Stimulated activated CD8-positive, alpha-beta memory T cell treated with anti-CD3 and anti-CD28 coated beads, Interleukin-12 subunit alpha, Interleukin-12 subunit beta, amount 100 ng/mL, for 24 hours (primary cell): ENCODE data around the gene CCN5.
"Not testable (repeated sequence)": the region's sequence is repeated elsewhere in the genome, so short reads cannot be mapped to it uniquely, and the experiment has no call there.

Experiments
- DNase-seq: peaks from one replicate; pipeline ENCODE4 v3.0.0-alpha.2; 2020; ENCODE audit errors: extremely low read depth

Gene CCN5

DNA sequence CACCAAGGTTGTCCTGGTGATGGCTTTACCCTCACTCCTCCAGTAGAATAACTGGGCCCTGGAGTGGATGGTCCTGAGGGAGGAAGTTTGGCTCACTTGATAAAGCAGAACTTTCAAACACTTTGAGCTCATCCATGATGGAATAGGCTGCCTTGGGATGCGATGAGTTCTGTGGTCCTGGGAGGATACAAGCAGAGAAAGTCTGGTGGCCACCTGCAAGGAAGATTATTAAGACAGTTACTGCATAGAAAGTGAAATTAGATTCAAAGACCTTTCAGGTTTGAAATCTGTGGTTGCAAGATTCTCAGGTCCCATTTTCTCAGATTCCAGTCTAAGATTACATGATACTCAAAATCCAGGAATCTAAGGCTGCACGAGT lies 19.9 kb upstream of the CCN5 start:
- no peak for DNase-seq

DNA sequence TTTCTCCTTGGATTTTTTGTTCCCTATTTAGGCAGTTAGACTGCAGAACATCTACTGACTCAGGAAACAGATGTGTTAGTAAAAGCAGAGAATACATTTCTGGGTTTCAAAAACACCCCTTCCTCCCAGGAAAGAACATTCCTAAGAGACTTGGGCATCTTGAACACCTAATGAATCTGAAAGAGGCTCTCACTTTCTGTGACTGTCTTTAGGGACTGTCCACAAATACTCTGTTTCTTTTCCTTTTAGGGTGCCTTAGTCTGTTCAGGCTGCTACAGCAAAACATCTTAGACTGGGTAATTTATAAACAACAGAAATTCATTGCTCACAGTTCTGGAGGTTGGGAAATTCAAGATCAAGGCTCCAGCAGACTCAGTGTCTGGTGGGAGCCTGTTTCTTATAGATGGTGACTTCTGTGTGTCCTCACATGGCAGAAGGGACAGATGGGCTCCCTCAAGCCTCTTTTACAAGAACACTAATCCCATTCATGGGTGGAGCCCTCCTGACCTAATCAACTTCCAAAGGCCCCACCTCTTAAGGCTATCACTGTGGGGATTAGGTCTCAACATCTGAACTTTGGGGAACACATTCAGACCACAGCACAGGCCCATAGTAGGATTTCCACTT lies 19.4 kb upstream of the CCN5 start:
- DNase-seq: no peak

DNA sequence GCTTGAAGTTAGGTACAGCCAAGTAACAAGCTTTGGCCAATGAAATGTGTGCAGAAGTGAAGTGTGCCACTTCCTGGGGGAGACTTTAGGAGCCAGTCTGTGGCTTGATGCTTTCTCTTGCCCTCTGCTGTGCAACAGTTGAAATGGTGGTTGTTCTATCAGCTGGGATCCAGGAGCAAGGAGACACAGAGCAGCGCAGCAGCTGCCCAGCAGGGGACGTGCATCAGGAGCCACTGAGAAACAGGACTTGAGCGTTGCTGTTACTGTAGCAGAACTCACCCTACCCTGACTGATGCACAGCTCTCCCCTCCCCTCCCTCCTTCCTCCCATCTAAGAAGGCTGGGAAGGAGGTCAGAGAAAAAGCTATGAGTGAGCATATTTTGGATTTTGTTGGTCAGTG lies 18.9 kb upstream of the CCN5 start:
- no peak for DNase-seq

GRCh38 chr20:44697041-44697440 lies 18.1 kb upstream of the CCN5 start:
- not testable (repeated sequence) for DNase-seq

GRCh38 chr20:44698351-44698750 lies 16.8 kb upstream of the CCN5 start:
- DNase-seq: no peak

- DNase-seq: no peak
Measured at GRCh38 chr20:44700306-44700705, 14.9 kb upstream of the CCN5 start.

GRCh38 chr20:44701118-44701857 lies 13.9 kb upstream of the CCN5 start:
- no peak for DNase-seq

DNA sequence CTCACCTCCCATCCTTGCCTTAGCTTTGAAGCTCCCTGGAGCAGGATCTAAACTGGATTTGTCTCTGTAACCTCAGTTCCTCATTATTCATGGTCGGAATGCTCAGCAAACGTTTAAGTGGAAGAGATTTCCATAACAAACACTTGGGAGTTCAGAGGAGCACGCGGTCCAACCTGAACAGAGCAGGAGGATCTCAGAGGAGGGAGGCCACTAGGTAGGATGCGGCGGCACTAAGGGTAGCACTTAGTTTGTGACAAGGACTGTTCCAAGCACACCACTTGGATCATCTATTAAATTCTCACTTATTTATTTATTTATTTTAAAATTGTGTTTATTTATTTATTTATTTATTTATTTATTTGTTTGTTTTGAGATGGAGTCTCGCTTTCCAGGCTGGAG lies 13.3 kb upstream of the CCN5 start:
- no peak for DNase-seq

DNA sequence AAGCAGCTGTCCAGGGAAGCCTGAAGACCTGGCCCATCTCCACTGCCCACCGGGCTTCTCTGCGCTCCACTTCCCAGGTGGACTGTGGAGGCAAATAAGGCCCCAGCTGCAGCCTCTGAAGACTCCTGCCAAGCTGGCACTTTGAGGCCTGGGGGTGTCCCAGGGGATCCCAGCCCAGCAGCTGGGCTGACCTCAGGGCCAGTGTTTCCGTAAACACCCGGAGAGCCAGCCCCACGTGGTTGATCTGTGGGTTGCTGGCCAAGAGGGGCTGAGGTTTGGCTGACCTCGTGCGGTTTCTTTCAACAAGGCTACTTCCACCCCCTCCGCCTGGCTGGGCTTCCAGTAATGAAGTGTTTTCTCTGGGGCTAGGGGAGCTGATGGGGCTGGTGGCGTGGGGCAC lies 12.4 kb upstream of the CCN5 start:
- no peak for DNase-seq

GRCh38 chr20:44703183-44703925 lies 11.8 kb upstream of the CCN5 start:
- DNase-seq: no peak

DNA sequence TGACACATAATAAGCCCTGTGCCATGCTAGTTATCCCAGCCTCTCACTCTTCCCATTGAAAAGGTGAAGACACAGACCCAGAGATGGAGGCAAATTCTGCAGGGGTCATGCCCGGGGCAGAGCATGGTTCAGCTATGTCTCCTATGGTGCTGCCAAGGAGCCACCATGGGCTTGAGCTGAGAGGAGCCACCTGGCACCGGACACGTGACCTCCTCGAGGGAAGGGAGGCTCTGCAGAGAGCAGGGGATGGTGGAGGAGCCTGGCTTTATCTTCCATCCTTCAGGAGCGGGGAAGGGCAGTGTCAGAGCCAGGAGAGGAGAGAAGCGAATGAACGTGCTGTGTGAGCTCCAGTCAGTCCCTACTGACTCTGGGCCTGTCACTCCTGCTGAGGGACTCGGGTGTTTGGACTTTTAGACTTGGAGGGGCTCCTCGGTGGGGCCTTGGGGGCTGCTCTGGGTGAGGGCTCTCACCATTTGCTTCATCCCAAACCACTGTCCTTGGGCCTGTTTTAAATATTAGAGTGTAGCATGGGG lies 11.1 kb upstream of the CCN5 start:
- no peak for DNase-seq

DNA sequence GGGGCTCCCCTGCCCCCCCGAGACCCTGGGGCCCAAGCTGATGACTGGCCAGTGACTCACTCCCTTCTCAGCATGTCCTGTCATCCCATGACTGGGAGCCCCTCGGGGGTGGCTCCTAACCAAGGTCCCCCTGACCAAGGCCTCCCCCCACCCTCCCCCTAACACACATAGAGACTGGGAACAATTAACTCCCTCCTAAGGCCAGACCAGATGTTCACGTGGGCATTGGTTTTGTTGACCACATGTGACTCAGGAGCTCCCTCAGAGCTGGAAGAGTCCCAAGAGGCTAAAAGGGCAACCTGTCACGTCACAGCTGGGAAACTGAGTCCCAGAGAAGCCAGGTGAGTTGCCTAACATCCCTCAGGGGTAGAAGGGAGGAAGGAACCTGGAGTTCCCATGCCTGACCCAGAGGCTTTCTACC lies 10.6 kb upstream of the CCN5 start:
- DNase-seq: no peak

DNA sequence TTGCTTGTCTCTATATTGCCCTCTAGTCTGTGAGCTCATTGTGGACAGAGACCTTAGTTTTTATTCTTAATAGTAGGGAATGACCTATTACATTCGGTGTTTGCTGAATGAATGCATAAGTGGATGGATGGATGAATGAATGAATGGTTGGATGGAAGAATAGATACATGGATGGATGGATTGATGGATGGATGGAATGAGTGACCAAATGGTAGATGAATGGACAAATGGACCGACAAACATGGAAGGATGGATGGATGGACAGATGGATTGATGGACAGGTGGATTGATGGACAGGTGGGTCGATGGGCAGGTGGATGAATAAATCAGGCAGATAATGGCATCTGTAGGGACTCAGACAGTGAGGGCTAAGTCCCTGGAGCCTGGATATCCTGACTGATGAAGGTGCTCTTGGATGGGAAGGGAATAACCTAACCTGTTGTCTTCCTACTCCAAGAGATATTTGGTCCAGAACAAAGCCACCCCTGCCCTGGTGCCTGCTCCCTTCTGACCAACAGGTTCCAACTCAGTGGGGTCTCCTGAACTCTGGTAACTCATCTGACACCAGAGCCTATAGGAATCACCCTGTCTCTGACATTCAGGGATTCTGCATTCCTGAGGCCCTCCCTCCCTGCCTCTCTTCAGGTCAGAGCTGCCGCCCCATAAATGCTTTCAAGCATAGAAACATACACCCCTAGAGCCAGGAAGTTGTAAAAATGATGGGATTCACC lies 9.6 kb upstream of the CCN5 start:
- DNase-seq: no peak

GRCh38 chr20:44706301-44707017 lies 8.7 kb upstream of the CCN5 start:
- DNase-seq: no peak

DNA sequence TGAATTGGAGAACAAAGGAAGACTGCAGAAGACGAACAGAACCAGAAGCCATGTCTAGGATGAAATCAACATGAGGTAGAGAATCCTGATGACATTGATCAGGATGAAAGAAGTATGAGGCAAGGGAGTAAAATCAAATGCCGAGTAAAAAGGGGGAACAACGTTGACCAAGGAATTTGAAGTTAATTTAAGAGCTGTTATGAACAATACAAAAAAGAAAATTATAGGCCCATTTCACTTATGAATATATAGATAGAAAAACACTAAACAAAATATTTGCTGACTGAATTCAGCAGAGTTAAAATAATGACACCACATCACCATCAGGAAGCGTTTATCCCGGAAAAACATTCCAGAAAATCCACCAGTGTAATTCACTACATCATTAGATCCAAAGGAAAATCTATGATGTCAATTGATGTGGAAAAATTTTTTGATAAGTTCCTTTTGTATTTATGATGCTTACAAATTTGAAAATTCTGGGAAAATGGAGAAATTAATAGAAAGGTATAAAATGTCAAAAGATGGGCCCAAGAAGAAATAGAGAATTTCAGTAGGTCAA lies 8.1 kb upstream of the CCN5 start:
- DNase-seq: no peak

GRCh38 chr20:44709380-44709779 lies 5.8 kb upstream of the CCN5 start:
- DNase-seq: no peak

GRCh38 chr20:44709797-44710196 lies 5.4 kb upstream of the CCN5 start:
- DNase-seq: no peak

DNA sequence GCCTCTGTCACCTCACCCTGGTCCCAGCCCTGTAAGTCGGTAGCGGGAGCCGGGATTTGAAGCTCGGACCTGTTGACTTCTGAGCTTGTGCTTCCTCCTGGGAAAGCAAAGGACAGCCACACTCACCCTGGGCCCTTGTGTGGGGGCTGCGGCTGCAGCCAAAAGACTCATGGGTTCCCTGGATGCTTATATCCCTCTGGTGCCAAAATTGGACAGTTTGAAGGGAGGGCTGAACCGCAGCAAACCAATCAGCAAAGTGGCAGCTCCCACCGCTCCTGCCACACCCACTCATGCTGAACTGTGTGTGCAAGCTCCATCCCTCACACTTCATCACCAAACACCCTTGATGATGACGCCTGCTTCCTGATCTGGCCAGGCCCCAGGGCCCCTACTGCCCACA lies 3.9 kb upstream of the CCN5 start:
- no peak for DNase-seq

DNA sequence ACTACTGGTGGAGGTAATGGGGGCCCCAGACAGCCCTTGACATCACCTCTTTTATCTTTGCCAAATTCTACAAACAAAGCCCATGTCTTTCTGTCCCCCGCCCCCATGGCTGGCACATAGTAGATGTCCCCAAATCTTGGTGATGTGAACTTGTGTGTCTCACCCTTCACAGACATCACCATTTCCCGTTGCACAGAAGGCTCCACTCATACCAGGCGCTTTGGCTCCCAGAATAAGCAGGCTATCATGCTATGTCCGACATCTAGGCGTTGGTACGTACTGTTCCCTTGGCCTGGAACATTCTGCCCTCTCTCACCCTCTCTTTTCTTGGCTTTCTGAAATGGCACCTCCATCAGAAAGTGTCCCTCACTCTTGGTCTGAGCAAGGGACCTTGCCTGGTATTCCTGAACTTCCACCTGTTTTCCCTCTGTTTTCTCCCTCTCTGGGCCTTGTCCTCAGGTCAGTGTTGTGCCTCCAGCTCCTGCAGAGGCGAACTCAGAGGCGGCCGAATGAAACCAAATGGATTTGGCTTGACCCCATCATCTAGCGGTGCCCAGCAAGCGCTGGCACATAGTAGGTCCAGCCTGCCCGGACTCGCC lies 968 bp upstream of the CCN5 start:
- no peak for DNase-seq

- no peak for DNase-seq
Measured at GRCh38 chr20:44715499-44716308, 535 bp downstream of the CCN5 start.
